Breast epithelium (tissue), 4 donors: ENCODE results near the gene RNF40. TPM values are rescaled to one million over a fixed set of nuclear protein-coding genes. Genes with fewer than 3 reads are reported as not detected.
"Not testable (repeated sequence)": the region's sequence is repeated elsewhere in the genome, so short reads cannot be mapped to it uniquely, and the experiment has no call there.

Experiments
- DNase-seq, 2 donors: peaks; one replicate each; pipeline ENCODE4 v3.0.0-alpha.2; 2019; ENCODE audit warnings: low spot score in 2 of 2
- H3K27ac ChIP-seq, 2 donors: fragments of 200-600 bp; sonication (generic) in 1 of 2; one replicate each; pipeline ENCODE4 v1.5.1; 2016 to 2019; ENCODE audit warnings: mild to moderate bottlenecking in 1 of 2
- H3K27me3 ChIP-seq, 2 donors: fragments of 200-600 bp; sonication (generic) in 1 of 2; one replicate each; pipeline versions ENCODE4 v1.5.1 to v1.6.0; 2017 to 2019; ENCODE audit warnings: control low read depth in 1 of 2, mild to moderate bottlenecking in 1 of 2
- H3K36me3 ChIP-seq: fragments of 200-600 bp; one replicate; pipeline ENCODE4 v1.5.1; 2019
- H3K4me1 ChIP-seq, 2 donors: fragments of 200-600 bp; sonication (generic); one replicate each; pipeline ENCODE4 v1.5.1; 2016 to 2019; ENCODE audit warnings: control low read depth in 1 of 2
- H3K4me3 ChIP-seq, 3 donors: fragments of 200-600 bp; sonication (generic); 1 replicate in 2 of 3; 2 replicates in 1 of 3; pipeline ENCODE4 v1.5.1; 2016 to 2019; ENCODE audit warnings: mild to moderate bottlenecking in 3 of 3, moderate library complexity in 2 of 3
- H3K9me3 ChIP-seq, 2 donors: fragments of 200-600 bp; sonication (generic) in 1 of 2; one replicate each; pipeline ENCODE4 v1.5.1; 2016 to 2019; ENCODE audit warnings: control low read depth in 1 of 2
- POLR2A ChIP-seq: fragments of 450-650 bp; IDR thresholded peaks from one replicate; pipeline ENCODE4 v1.6.1; 2016; ENCODE audit warnings: antibody characterized with exemption, mild to moderate bottlenecking, moderate library complexity
- POLR2AphosphoS5 ChIP-seq, 3 donors: sonication (generic); formaldehyde crosslinking; IDR thresholded peaks; one replicate each; pipeline ENCODE4 v1.6.1; 2017; ENCODE audit warnings: antibody characterized with exemption in 3 of 3
- intact Hi-C: fragments of 100-400 bp; cut with DNase I; formaldehyde crosslinking; loops from one replicate; pipeline ENCODE4 v1.15.1; 2023; ENCODE audit warnings: low total_unique reads
- total RNA-seq, 3 donors: library from RNA; depleted of rRNA; stranded (reverse); fragments of >200 nt; gene quantifications; one replicate each; pipeline ENCODE4 v1.1.0, GENCODE V29; 2016
- TF ChIP-seq, protein P1 (sequence below), 3 donors: fragments of 450-650 bp; IDR thresholded peaks; one replicate each; pipeline ENCODE4 v1.5.1; 2016 to 2017; ENCODE audit warnings: antibody characterized with exemption in 3 of 3, mild to moderate bottlenecking in 3 of 3, moderate library complexity in 3 of 3

The RNF40 gene
- total RNA-seq, 3 donors from 2014 or later: 77.0 to 84.7 (median 77.3) TPM

DNA sequence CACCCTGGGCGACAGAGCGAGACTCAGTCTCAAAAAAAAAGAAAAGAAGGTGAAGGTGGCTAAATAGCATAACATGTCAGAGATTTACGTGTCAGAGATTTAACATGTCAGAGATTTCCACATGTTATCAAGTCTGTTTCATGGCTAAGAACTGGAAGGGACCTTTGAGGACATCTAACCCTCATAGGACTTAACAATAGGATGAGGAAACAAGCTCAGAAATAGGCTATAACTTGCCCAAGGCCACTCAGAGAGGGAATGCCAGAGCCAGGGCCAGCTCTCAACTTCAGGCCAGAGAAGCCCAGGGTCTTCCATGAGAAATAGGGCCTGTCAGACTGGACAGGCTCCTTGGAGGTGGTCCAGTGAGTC lies 51.7 kb downstream of the RNF40 start:
- H3K4me3 ChIP-seq: peak overlapping the region; percentile 40 to 63 (median 54)
- H3K27ac ChIP-seq: peak overlapping the region; percentile 78 to 79
- TF ChIP-seq POLR2A: no peak
- TF ChIP-seq, protein P1, sequence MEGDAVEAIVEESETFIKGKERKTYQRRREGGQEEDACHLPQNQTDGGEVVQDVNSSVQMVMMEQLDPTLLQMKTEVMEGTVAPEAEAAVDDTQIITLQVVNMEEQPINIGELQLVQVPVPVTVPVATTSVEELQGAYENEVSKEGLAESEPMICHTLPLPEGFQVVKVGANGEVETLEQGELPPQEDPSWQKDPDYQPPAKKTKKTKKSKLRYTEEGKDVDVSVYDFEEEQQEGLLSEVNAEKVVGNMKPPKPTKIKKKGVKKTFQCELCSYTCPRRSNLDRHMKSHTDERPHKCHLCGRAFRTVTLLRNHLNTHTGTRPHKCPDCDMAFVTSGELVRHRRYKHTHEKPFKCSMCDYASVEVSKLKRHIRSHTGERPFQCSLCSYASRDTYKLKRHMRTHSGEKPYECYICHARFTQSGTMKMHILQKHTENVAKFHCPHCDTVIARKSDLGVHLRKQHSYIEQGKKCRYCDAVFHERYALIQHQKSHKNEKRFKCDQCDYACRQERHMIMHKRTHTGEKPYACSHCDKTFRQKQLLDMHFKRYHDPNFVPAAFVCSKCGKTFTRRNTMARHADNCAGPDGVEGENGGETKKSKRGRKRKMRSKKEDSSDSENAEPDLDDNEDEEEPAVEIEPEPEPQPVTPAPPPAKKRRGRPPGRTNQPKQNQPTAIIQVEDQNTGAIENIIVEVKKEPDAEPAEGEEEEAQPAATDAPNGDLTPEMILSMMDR (IDR thresholded peaks at IDR 0.05): no peak
- TF ChIP-seq POLR2AphosphoS5 (IDR thresholded peaks at IDR 0.05): no peak
- no peaks in the 10 kb centered on the region for H3K9me3 ChIP-seq
- H3K36me3 ChIP-seq: no peaks in the 10 kb centered on the region
- no peaks in the 10 kb centered on the region for H3K27me3 ChIP-seq
- peaks cover 0 to 6% of the 10 kb centered on the region in 2 donors for H3K4me1 ChIP-seq
- no peak for DNase-seq
- intact Hi-C loops: no loop called here

DNA sequence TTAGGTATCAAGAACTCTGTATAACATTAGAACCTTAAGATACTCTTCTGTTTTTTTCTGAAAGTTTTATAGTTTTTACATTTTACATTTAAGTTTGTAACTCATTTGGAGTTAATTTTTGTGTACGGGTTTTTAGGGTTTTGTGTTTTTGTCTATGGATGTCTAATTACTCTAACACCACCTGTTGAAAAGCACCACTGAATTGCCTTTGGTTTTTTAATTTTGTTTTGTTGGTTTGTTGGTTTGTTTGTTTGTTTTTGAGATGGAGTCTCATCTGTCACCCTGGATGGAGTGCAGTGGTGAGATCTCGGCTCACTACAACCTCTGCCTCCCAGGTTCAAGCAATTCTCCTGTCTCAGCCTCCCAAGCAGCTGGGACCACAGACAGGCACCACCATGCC lies 54.6 kb downstream of the RNF40 start:
- H3K4me1 ChIP-seq: peaks cover 0 to 6% of the 10 kb centered on the region in 2 donors
- DNase-seq: no peak
- no peak overlapping the region for H3K27ac ChIP-seq
- H3K4me3 ChIP-seq: no peak overlapping the region
- H3K9me3 ChIP-seq: no peaks in the 10 kb centered on the region
- TF ChIP-seq POLR2AphosphoS5 (IDR thresholded peaks at IDR 0.05) (no peak), POLR2A (no peak)
- TF ChIP-seq, protein P1 (IDR thresholded peaks at IDR 0.05): no peak
- H3K27me3 ChIP-seq: no peaks in the 10 kb centered on the region
- no peaks in the 10 kb centered on the region for H3K36me3 ChIP-seq
- intact Hi-C loops: no loop called here

DNA sequence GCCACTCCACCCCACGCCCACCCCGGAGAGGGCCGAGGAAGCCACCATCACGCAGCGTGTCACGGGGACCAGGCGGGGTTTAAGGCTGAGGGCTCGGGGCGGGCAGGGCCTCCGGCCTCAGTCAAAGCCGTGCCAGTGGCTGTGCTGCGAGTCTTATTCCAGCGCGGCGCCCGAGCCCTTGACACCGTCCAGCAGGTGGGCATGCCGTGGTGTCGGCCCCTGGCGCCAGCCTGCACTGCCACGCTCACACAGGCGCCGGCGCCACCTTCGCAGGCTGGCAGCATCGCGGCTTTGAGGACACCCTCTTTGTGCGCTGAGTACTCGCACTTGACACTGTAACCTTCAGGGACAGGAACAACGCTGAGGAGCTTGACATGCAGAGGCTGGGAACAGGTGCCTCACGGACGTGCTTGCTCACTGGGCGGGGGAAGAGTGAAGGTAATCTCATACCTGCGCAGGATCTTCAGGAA lies 58.9 kb downstream of the RNF40 start:
- TF ChIP-seq POLR2AphosphoS5 (IDR thresholded peaks at IDR 0.05): no peak
- TF ChIP-seq, protein P1 (IDR thresholded peaks at IDR 0.05): no peak
- no peaks in the 10 kb centered on the region for H3K4me1 ChIP-seq
- no peak overlapping the region for H3K4me3 ChIP-seq
- intact Hi-C loops: no loop called here
- no peaks in the 10 kb centered on the region for H3K36me3 ChIP-seq
- DNase-seq: no peak
- H3K27ac ChIP-seq: no peak overlapping the region
- H3K27me3 ChIP-seq: no peaks in the 10 kb centered on the region
- H3K9me3 ChIP-seq: no peaks in the 10 kb centered on the region

DNA sequence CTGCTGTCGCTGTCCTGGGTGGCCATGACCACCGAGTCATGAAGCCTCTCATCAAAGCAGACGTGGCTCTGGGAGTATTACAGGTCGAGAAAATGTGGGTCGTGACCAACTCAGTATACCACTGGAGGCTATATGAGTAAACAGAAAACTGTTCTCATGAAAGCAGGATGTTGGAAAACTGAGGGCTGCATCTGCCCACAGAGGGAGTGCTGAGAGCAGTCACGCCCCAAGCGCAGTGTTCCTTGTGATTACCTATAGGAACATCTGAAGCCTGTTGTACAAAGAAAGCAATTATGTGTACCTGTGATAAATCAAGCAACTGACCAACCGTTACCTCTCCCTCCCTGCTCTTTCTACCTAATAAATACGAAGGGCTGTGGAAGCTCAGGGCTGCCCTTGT lies 59.3 kb downstream of the RNF40 start:
- H3K4me3 ChIP-seq, DNase-seq, H3K36me3 ChIP-seq, H3K9me3 ChIP-seq, H3K27me3 ChIP-seq, H3K4me1 ChIP-seq, H3K27ac ChIP-seq, intact Hi-C loops: not testable (repeated sequence)

DNA sequence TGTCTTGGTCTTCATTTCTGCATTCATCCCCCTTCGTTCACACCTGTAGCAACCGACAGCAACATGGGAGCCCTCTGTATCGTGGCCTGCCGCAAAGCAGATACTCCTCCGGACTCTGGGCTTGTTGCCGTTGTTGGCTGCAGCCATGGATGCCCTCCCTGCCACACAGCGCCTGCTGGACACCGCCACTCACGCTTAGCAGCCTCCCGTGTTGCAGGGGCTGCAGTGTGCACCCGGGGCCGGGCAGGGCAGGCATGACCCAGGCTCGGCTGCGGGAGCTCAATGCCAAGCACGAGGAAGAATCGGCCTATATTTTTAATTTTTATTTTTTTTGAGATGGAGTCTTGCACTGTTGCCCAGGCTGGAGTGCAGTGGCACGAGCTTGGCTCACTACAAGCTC lies 59.8 kb downstream of the RNF40 start:
- TF ChIP-seq POLR2A (no peak), POLR2AphosphoS5 (IDR thresholded peaks at IDR 0.05) (no peak)
- TF ChIP-seq, protein P1 (IDR thresholded peaks at IDR 0.05): no peak
- intact Hi-C loops: no loop called here
- Histone ChIP-seq H3K27me3 (no peaks in the 10 kb centered on the region), H3K9me3 (no peaks in the 10 kb centered on the region), H3K4me1 (no peaks in the 10 kb centered on the region), H3K36me3 (no peaks in the 10 kb centered on the region), H3K4me3 (no peak overlapping the region), H3K27ac (no peak overlapping the region)
- DNase-seq: no peak

Other genes with a start within 250 kb of the RNF40 start
- 10 to 100 TPM; 23.3 to 33.2 (median 29.8) TPM for gene ZNF768, start 235.8 kb upstream of the RNF40 start, total RNA-seq
- gene ZNF747, start 227.5 kb upstream of the RNF40 start, total RNA-seq: 10 to 100 TPM; 10.7 to 14.7 (median 13.2) TPM
- 1 to 10 TPM; 4.0 to 8.2 (median 7.5) TPM for gene ZNF764, start 203.9 kb upstream of the RNF40 start, total RNA-seq
- gene ZNF688, start 190.6 kb upstream of the RNF40 start, total RNA-seq: 10 to 100 TPM; 17.4 to 18.4 (median 18.4) TPM
- 10 to 100 TPM in 2 of 3 donors, 1 to 10 TPM in 1; 6.7 to 14.4 (median 12.0) TPM for gene ZNF785, start 176.6 kb upstream of the RNF40 start, total RNA-seq
- gene ZNF689, start 151.9 kb upstream of the RNF40 start, total RNA-seq: 10 to 100 TPM in 2 of 3 donors, 1 to 10 TPM in 1; 7.0 to 15.4 (median 12.8) TPM
- gene PRR14, start 111.4 kb upstream of the RNF40 start, total RNA-seq: 10 to 100 TPM; 21.3 to 30.2 (median 26.9) TPM
- gene FBRS, start 103.9 kb upstream of the RNF40 start, total RNA-seq: 10 to 100 TPM; 13.6 to 25.2 (median 17.7) TPM
- gene SRCAP, start 63.2 kb upstream of the RNF40 start, total RNA-seq: 10 to 100 TPM; 19.0 to 24.9 (median 20.8) TPM
- gene PHKG2, start 13.9 kb upstream of the RNF40 start, total RNA-seq: 10 to 100 TPM; 28.5 to 38.8 (median 35.7) TPM
- gene CFAP119, start 260 bp upstream of the RNF40 start, total RNA-seq: 10 to 100 TPM in 2 of 3 donors, 1 to 10 TPM in 1; 1.4 to 17.1 (median 13.4) TPM
- gene ZNF629, start 24.9 kb downstream of the RNF40 start, total RNA-seq: 10 to 100 TPM in 2 of 3 donors, 1 to 10 TPM in 1; 9.4 to 16.2 (median 10.5) TPM
- 10 to 100 TPM; 29.4 to 47.2 (median 36.2) TPM for gene BCL7C, start 131.8 kb downstream of the RNF40 start, total RNA-seq
- 1 to 10 TPM; 2.6 to 4.5 (median 3.4) TPM for gene CTF1, start 134.3 kb downstream of the RNF40 start, total RNA-seq
- gene FBXL19, start 161.2 kb downstream of the RNF40 start, total RNA-seq: 10 to 100 TPM in 1 of 3 donors, 1 to 10 TPM in 2; 4.5 to 12.7 (median 9.2) TPM
- gene ORAI3, start 186.7 kb downstream of the RNF40 start, total RNA-seq: 10 to 100 TPM; 20.0 to 40.5 (median 25.9) TPM
- gene SETD1A, start 195.4 kb downstream of the RNF40 start, total RNA-seq: 1 to 10 TPM; 4.8 to 5.6 (median 5.1) TPM
- gene HSD3B7, start 222.9 kb downstream of the RNF40 start, total RNA-seq: 10 to 100 TPM; 12.1 to 27.8 (median 26.9) TPM
- gene STX1B, start 248.3 kb downstream of the RNF40 start, total RNA-seq: 1 to 10 TPM; 1.6 to 2.6 (median 2.6) TPM